DND-41 (cell line): ENCODE results near the gene PDE1C.

Source experiments
- EZH2 ChIP-seq: IDR thresholded peaks from 3 replicates; pipeline ENCODE4 v1.6.1; 2012; ENCODE audit warnings: borderline replicate concordance, low read depth, mild to moderate bottlenecking, moderate library complexity, low read length, inconsistent platforms; ENCODE audit not compliant: severe bottlenecking
- TF ChIP-seq, protein P1 (sequence below): IDR thresholded peaks from 2 replicates; pipeline ENCODE4 v1.5.1; 2012; ENCODE audit warnings: borderline replicate concordance, low read length, moderate library complexity, mild to moderate bottlenecking; ENCODE audit not compliant: poor library complexity, severe bottlenecking; ENCODE audit errors: extremely low read depth

DNA sequence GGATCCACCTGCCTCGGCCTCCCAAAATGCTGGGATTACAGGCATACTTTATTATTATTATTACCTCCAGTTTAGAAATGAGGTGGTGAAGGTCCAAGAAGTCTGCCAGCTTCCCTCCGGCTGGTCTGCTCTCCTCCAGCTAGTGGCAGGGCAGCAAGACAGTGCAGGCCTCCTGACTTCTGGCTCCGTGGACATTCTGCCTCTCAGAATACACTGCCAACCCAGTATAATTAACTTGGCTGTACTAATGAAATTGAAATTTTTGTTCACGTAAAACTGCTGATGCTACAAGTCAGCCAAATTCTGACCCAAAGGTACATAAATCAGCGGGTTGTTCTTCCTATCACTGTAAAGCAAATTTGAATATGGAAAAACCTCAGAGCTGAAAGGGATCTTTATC lies 7.6 kb upstream of the PDE1C start:
- TF ChIP-seq, protein P1, sequence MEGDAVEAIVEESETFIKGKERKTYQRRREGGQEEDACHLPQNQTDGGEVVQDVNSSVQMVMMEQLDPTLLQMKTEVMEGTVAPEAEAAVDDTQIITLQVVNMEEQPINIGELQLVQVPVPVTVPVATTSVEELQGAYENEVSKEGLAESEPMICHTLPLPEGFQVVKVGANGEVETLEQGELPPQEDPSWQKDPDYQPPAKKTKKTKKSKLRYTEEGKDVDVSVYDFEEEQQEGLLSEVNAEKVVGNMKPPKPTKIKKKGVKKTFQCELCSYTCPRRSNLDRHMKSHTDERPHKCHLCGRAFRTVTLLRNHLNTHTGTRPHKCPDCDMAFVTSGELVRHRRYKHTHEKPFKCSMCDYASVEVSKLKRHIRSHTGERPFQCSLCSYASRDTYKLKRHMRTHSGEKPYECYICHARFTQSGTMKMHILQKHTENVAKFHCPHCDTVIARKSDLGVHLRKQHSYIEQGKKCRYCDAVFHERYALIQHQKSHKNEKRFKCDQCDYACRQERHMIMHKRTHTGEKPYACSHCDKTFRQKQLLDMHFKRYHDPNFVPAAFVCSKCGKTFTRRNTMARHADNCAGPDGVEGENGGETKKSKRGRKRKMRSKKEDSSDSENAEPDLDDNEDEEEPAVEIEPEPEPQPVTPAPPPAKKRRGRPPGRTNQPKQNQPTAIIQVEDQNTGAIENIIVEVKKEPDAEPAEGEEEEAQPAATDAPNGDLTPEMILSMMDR = no peak
- TF ChIP-seq EZH2 = no peak
